Measurements from ENCODE around the gene HOXA5. TPM values are rescaled to one million over a fixed set of nuclear protein-coding genes. Genes with fewer than 3 reads are reported as not detected.

HOXA5 gene
- total and polyA plus RNA-seq, 2 donors (not counting 3 experiments of a cell fraction or from before 2014, with no cell fraction given) = 18.6 to 18.8 TPM

DNA sequence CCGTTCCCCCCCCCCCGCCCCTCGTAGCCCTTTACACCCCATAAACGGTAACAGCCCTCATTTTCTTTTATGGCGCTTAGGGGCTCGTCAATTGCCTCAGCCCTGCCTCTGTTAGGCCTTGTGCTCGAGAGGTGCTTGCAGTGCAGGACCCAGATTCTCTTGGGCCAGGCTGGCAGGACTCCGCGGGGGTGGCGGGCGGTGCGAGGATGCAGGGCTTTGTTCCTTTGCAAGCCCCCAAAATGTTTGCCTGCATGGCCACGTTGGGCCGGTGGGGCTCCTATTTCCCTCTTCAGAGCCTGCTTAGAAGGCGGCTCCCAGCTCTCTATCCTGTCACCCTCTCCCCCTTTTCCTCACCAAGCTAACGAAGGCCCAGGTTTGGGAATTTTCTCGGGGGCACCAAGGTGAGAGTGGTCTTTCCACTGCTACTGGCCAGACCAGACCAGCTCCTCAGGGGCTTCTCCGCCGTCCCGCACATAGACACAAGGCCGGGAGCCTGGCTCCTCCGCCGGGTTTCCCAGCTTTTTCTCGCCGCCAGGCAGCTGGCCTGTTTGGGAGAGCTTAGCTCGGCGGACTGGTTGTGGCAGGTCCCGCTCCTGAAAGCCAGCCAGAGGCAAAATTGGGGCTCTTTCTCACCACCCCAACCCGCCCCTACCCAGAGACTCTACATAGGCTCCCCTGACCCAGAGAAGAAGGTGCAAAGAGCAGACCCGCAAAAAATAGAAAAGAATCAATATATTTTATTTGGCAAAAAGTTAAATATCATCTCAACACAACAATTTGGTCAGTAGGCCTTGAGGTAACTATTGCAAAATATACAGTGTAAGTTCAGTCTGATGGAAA lies 18.5 kb upstream of the HOXA5 start:
- Histone ChIP-seq H3K27ac (ENCODE audit: insufficient read depth, low read depth, low read length) (peak overlapping the region; percentile 57), H3K79me2 (ENCODE audit: control insufficient read depth, insufficient read depth, low read length) (peaks cover 77% of the 10 kb centered on the region), H3K27me3 (ENCODE audit: control insufficient read depth in 2 of 2, insufficient read depth in 2 of 2, low read length in 2 of 2) (no peaks in the 10 kb centered on the region), H3K9me3 (replicated peaks; ENCODE audit: control insufficient read depth, insufficient read depth, low read length) (no peaks in the 10 kb centered on the region), H3K9me1 (replicated peaks; ENCODE audit: control insufficient read depth, extremely low read depth, insufficient read depth, low read length) (no peaks in the 10 kb centered on the region), H3K4me2 (ENCODE audit: insufficient read depth, low read length) (peak overlapping the region; percentile 91), H3K4me3 (replicated peaks in 1 of 3; ENCODE audit: insufficient read depth in 1 of 3, low read depth in 1 of 3, low read length in 3 of 3) (peak overlapping the region; percentile 63 to 98 (median 88)), H3K36me3 (ENCODE audit: control insufficient read depth in 2 of 2, extremely low read depth in 1 of 2, insufficient read depth in 2 of 2, low read length in 2 of 2) (peaks cover 3 to 7% of the 10 kb centered on the region in 2 experiments), H4K20me1 (replicated peaks; ENCODE audit: control insufficient read depth, extremely low read depth, insufficient read depth, low read length) (no peaks in the 10 kb centered on the region), H2AFZ (ENCODE audit: low read depth, low read length) (no peak overlapping the region), H3K4me1 (ENCODE audit: control insufficient read depth, extremely low read depth, insufficient read depth, low read length) (peaks cover 53% of the 10 kb centered on the region), H3K9ac (replicated peaks; ENCODE audit: extremely low read depth, insufficient read depth, low read length) (peak overlapping the region; percentile 85)
- dilution Hi-C loops (cut with MboI; ENCODE audit: extremely low pct_ligation_motif_present, low sequenced_read_pairs) = loop anchor here (10.0 to 25.0 kb wide), 3 partner anchors 307 to 975 kb away; no protein-coding TSS in a partner anchor
- ChIA-PET CTCF (interaction anchor here (1.0 to 4.6 kb wide), 34 partner anchors 9 to 1300 kb away, joined by 3 to 145 read pairs (median 8); partner anchors contain the start of genes HOXA10, HOXA11, HOXA3 and HOXA4), POLR2A (interaction anchor here (0.7 to 2.4 kb wide), 8 partner anchors 9 to 1878 kb away, joined by 3 to 15 read pairs (median 4); partner anchors contain the start of genes HOXA11 and HOXA3)
- no peak for DNase-seq (ENCODE audit: low read depth, low spot score)
- TF ChIP-seq POLR2A (IDR thresholded peaks at IDR 0.05; ENCODE audit: low read depth, low read length) (peak; percentile 38), MYC (IDR thresholded peaks at IDR 0.05; ENCODE audit: low read depth, low read length) (no peak)
- no TSS peak for BruUV-seq (replicated peaks)
- no peak for FAIRE-seq
- intact Hi-C loops (cut with micrococcal nuclease) = loop anchor here (1.0 to 5.0 kb wide), 11 partner anchors 19 to 1770 kb away; partner anchors contain the start of gene HOXA5

DNA sequence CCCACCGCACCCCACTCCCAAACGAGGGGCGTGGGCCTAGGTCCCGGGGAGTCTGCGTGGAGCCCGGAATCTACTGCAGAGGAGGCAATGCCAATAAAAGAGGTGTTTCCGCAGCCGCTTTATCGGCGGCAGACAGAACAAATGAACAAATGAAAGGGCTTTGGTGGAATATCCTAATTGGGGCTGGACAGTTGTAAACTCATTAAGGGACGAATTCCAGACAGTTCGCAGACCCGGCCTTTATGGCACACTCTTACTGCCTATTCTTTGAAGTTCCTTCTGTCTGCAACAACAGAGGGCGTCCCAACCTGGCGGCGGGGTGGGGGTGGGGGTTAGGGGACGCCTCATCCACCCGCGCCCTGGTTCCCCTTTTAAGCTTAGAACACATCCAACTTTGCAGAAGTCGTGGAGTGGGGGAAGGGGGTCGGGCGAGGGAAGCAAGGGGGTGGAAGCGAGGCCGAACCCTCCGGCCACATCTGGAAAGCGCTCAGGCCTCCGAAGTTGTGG lies 17.8 kb upstream of the HOXA5 start:
- no peak overlapping the region for H3K9ac ChIP-seq (replicated peaks; ENCODE audit: extremely low read depth, insufficient read depth, low read length)
- no peak overlapping the region for H3K27ac ChIP-seq (ENCODE audit: insufficient read depth, low read depth, low read length)
- no peaks in the 10 kb centered on the region for H4K20me1 ChIP-seq (replicated peaks; ENCODE audit: control insufficient read depth, extremely low read depth, insufficient read depth, low read length)
- intact Hi-C loops (cut with micrococcal nuclease) = loop anchor here (1.0 to 5.0 kb wide), 11 partner anchors 18 to 1769 kb away; partner anchors contain the start of gene HOXA5
- peaks cover 76% of the 10 kb centered on the region for H3K79me2 ChIP-seq (ENCODE audit: control insufficient read depth, insufficient read depth, low read length)
- DNase-seq (ENCODE audit: low read depth, low spot score) (no peak), FAIRE-seq (no peak)
- dilution Hi-C loops (cut with MboI; ENCODE audit: extremely low pct_ligation_motif_present, low sequenced_read_pairs) = loop anchor here (10.0 to 25.0 kb wide), 3 partner anchors 306 to 974 kb away; no protein-coding TSS in a partner anchor
- no peak overlapping the region for H2AFZ ChIP-seq (ENCODE audit: low read depth, low read length)
- ChIA-PET CTCF (interaction anchor here (0.6 to 4.6 kb wide), 43 partner anchors 9 to 1310 kb away, joined by 3 to 145 read pairs (median 6); partner anchors contain the start of genes HOXA10, HOXA11, HOXA3 and HOXA4), POLR2A (interaction anchor here (0.7 to 2.4 kb wide), 11 partner anchors 9 to 1879 kb away, joined by 3 to 15 read pairs (median 3); partner anchors contain the start of genes HOXA11 and HOXA3)
- H3K9me1 ChIP-seq (replicated peaks; ENCODE audit: control insufficient read depth, extremely low read depth, insufficient read depth, low read length) = no peaks in the 10 kb centered on the region
- H3K9me3 ChIP-seq (replicated peaks; ENCODE audit: control insufficient read depth, insufficient read depth, low read length) = no peaks in the 10 kb centered on the region
- H3K27me3 ChIP-seq (ENCODE audit: control insufficient read depth in 2 of 2, insufficient read depth in 2 of 2, low read length in 2 of 2) = no peaks in the 10 kb centered on the region
- TF ChIP-seq JUN (IDR thresholded peaks at IDR 0.05; ENCODE audit: borderline replicate concordance, insufficient read depth, insufficient read length, low read depth) (no peak), EZH2 (IDR thresholded peaks at IDR 0.05; ENCODE audit: borderline replicate concordance, low read depth, low read length, severe bottlenecking) (no peak), POLR2AphosphoS5 (IDR thresholded peaks at IDR 0.05; ENCODE audit: insufficient read depth, low read depth, low read length) (no peak), POLR2A (IDR thresholded peaks at IDR 0.05; ENCODE audit: low read depth, low read length) (no peak)
- TF ChIP-seq, protein P1, sequence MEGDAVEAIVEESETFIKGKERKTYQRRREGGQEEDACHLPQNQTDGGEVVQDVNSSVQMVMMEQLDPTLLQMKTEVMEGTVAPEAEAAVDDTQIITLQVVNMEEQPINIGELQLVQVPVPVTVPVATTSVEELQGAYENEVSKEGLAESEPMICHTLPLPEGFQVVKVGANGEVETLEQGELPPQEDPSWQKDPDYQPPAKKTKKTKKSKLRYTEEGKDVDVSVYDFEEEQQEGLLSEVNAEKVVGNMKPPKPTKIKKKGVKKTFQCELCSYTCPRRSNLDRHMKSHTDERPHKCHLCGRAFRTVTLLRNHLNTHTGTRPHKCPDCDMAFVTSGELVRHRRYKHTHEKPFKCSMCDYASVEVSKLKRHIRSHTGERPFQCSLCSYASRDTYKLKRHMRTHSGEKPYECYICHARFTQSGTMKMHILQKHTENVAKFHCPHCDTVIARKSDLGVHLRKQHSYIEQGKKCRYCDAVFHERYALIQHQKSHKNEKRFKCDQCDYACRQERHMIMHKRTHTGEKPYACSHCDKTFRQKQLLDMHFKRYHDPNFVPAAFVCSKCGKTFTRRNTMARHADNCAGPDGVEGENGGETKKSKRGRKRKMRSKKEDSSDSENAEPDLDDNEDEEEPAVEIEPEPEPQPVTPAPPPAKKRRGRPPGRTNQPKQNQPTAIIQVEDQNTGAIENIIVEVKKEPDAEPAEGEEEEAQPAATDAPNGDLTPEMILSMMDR (IDR thresholded peaks at IDR 0.05; ENCODE audit: extremely low read depth in 1 of 2, insufficient read depth in 1 of 2, low read depth in 1 of 2, low read length in 2 of 2) = no peak
- TF ChIP-seq, protein P2, sequence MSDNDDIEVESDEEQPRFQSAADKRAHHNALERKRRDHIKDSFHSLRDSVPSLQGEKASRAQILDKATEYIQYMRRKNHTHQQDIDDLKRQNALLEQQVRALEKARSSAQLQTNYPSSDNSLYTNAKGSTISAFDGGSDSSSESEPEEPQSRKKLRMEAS (IDR thresholded peaks at IDR 0.05; ENCODE audit: insufficient read depth, insufficient read length) = no peak
- H3K4me3 ChIP-seq (replicated peaks in 1 of 3; ENCODE audit: insufficient read depth in 1 of 3, low read depth in 1 of 3, low read length in 3 of 3) = peak overlapping the region in 2 of 3 experiments; percentile 31 to 63
- peaks cover 48% of the 10 kb centered on the region for H3K4me1 ChIP-seq (ENCODE audit: control insufficient read depth, extremely low read depth, insufficient read depth, low read length)
- peaks cover 3 to 7% of the 10 kb centered on the region in 2 experiments for H3K36me3 ChIP-seq (ENCODE audit: control insufficient read depth in 2 of 2, extremely low read depth in 1 of 2, insufficient read depth in 2 of 2, low read length in 2 of 2)
- peak overlapping the region; percentile 60 for H3K4me2 ChIP-seq (ENCODE audit: insufficient read depth, low read length)
- BruUV-seq (replicated peaks) = no TSS peak
